ENCODE data around the gene CTSK.
"Not testable (repeated sequence)": the region's sequence is repeated elsewhere in the genome, so short reads cannot be mapped to it uniquely, and the experiment has no call there.

The CTSK gene

DNA sequence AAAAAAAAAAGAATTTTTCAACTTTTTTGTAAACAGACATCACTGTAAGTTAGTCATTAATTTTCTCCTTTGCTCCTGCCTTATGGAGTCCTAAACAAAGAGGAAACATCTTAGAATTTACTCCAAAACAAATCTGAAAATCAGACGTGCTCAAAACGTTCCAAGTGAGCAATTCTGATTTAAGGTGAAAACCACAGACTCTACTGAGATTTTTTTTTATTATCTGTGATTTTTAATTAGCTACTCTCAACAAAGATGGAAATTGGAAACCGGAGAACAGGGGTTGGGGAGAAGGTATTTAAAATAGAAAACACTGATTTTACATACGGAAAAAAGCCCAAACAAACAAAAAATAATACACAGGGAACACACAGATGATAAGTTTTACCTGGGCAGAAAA, 7.8 kb upstream of the CTSK start:
- H3K27ac Mint-ChIP-seq, result no peak overlapping the region
- H3K4me3 Mint-ChIP-seq, result no peak overlapping the region
- H3K4me1 Mint-ChIP-seq (ENCODE audit: low read depth), result no peaks in the 10 kb centered on the region
- no peaks in the 10 kb centered on the region for H3K9me3 Mint-ChIP-seq
- peaks cover 30% of the 10 kb centered on the region for H3K36me3 Mint-ChIP-seq (ENCODE audit: low read depth)
- no peaks in the 10 kb centered on the region for H3K27me3 Mint-ChIP-seq

DNA sequence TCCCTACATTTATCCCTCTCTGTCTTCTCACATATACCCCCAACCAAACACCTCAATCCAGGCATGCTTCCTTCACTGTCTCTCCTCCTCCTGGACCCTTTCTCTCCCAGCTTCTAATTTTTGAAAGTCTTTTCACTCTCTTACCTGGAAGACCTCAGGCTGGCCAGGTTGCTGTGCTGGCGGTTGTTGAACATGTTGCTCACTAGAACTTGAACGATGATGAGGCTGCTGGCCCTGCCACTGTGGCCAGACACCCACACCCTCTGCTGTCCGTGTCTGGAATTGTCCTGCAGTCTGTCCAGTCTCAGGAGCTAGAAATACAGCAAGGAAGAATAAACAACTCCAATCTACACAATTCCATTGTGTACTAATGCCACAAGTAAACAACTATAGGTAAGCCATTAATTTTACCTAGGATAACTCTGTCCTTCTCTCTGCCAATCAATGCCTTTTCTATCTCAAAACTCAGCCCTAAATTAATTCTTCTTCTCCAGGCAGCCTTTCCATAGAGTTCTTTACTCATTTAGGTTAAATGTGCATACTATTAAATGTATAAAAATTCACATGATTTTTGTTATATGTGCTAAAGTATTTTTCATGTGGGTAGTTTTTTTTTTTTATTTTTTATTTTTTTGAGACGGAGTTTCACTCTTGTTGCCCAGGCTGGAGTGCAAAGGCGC, 5.1 kb upstream of the CTSK start:
- H3K27me3 Mint-ChIP-seq, result no peaks in the 10 kb centered on the region
- H3K4me3 Mint-ChIP-seq, result no peak overlapping the region
- no peaks in the 10 kb centered on the region for H3K9me3 Mint-ChIP-seq
- H3K27ac Mint-ChIP-seq, result no peak overlapping the region
- H3K36me3 Mint-ChIP-seq (ENCODE audit: low read depth), result peaks cover 28% of the 10 kb centered on the region
- no peaks in the 10 kb centered on the region for H3K4me1 Mint-ChIP-seq (ENCODE audit: low read depth)

DNA sequence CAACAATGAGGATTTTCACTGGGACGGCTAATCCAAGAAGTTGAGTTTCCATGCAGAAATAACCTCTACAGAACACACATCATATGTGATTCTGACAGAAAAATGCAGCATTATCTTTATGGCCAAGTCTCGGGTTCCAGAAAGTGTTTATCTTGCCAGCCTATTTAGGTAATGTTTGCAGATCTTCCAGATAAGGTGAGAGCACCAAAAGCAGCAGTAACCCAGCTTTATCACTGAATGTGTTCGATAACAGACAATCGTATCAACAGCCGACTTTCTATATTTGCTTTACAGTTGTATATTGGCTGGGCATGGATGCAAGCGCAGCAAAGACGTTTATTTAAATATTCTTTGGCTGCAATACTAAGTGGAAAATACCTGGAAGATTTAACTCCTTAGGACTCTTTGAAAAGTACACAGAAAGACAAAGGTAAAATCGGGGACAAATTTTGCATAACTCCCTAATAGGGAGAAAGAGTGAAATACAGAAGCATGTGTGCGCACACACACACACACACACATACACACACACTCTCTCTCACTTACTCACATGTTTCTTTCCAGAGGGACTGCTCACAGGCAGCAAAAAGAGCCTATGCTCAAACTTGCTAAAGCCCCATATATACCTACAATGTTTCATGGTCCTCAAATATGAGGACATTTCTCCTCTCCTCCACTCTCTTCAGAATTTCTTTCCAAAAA, 3.0 kb upstream of the CTSK start:
- Mint-ChIP-seq H3K27me3 (no peaks in the 10 kb centered on the region), H3K36me3 (ENCODE audit: low read depth) (peaks cover 17% of the 10 kb centered on the region), H3K4me1 (ENCODE audit: low read depth) (peaks cover 11% of the 10 kb centered on the region), H3K27ac (no peak overlapping the region), H3K4me3 (no peak overlapping the region), H3K9me3 (no peaks in the 10 kb centered on the region)

DNA sequence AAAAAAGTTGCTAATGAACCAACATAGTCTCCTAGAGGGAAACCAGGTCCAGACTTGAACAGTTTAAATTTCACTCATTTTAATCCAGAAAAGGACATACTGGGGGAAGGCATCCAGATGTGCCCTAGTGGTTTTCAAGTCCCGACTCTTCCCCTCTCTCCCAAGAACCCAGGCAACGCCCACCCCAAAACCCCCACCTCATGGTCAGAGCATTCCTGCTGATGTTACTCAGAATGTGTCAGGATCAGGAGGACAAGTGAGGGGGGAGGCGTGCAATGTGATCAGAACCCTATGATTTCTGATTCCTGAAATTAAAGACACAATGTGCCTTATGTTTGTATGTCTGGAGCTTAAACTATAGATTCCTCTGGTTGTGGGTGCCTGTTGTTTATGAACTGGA, 1.6 kb upstream of the CTSK start:
- no peak overlapping the region for H3K27ac Mint-ChIP-seq
- H3K36me3 Mint-ChIP-seq (ENCODE audit: low read depth), result peaks cover 12% of the 10 kb centered on the region
- peaks cover 11% of the 10 kb centered on the region for H3K4me1 Mint-ChIP-seq (ENCODE audit: low read depth)
- no peak overlapping the region for H3K4me3 Mint-ChIP-seq
- H3K9me3 Mint-ChIP-seq, result no peaks in the 10 kb centered on the region
- no peaks in the 10 kb centered on the region for H3K27me3 Mint-ChIP-seq

DNA sequence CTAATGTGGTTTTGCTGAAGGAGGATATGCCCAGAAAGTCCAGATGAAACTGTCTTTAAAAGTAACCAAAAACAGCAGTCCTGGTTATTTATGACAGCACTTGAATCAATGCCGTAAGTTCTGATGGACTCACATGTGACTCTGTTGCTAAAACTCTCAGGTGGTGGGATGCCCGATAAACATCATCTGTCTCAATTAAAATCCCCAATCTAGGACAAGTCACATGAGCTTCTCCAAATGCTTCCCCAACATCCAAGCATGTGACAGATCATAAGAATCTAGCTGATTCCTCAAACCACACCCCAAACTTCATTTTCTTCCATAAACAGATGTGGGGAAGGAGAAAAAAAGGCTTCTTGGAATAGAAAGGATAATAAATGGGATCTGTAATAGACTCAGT, 786 bp upstream of the CTSK start:
- peaks cover 11% of the 10 kb centered on the region for H3K4me1 Mint-ChIP-seq (ENCODE audit: low read depth)
- H3K27ac Mint-ChIP-seq, result no peak overlapping the region
- peaks cover 7% of the 10 kb centered on the region for H3K36me3 Mint-ChIP-seq (ENCODE audit: low read depth)
- no peak overlapping the region for H3K4me3 Mint-ChIP-seq
- no peaks in the 10 kb centered on the region for H3K9me3 Mint-ChIP-seq
- H3K27me3 Mint-ChIP-seq, result no peaks in the 10 kb centered on the region

DNA sequence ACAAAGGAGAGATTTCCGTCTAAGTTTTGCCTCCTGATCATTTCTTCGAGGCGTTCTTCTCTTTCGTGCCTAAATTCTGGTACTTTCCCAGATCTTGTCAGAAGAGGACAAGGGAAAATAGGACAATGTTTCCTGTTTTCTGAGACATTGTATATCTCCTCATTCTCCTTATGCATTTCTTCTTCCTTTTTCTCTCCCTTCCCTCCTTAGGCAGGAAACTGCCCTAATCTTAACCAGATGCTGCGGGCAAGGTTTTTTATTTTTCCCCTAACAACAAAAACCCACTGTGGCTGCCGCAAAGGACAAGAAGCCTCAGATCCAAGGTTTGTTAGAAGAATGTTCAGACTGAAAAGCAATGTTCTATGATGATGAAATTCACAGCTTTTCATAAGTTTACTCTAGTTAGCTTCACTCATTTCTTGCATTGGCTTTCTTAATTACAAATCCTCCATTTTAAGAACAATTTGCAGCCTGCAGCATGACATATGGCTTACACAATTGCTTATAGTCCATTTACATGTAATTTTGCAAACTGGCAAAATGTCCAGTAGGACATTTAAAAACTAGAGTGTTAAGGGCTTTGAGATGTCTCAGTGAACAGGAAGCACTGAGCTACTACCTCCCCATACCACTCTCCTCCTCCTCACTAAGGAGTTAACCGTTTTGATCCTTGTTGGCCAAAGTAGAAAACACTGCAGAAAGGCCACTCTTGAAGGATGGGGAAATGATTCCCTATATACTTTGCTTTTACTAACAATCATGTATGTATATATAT, 624 bp downstream of the CTSK start:
- H3K27ac Mint-ChIP-seq, result peak overlapping the region; percentile 29

DNA sequence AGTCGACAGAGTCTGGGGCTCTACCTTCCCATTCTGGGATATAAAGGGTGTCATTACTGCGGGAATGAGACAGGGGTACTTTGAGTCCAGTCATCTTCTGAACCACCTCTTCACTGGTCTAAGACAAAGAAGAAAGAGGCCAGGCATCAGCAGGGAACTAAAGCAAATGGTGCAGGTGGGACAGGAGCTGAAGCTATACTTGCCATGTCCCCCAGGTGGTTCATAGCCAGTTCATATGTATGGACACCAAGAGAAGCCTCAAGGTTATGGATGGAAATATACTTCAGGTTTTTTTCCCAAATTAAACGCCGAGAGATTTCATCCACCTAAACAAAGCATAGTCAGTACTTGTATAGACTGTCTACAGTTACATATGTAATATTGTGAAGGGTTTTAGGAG, 2.2 kb downstream of the CTSK start:
- no peak overlapping the region for H3K27ac Mint-ChIP-seq
- peaks cover 16% of the 10 kb centered on the region for H3K36me3 Mint-ChIP-seq (ENCODE audit: low read depth)
- no peak overlapping the region for H3K4me3 Mint-ChIP-seq
- no peaks in the 10 kb centered on the region for H3K9me3 Mint-ChIP-seq
- H3K4me1 Mint-ChIP-seq (ENCODE audit: low read depth), result peaks cover 11% of the 10 kb centered on the region
- H3K27me3 Mint-ChIP-seq, result no peaks in the 10 kb centered on the region

More for the DNA sequence above, 624 bp downstream of the CTSK start:
- Mint-ChIP-seq H3K4me1 (ENCODE audit: low read depth) (peaks cover 11% of the 10 kb centered on the region), H3K4me3 (peak overlapping the region; percentile 55), H3K27me3 (no peaks in the 10 kb centered on the region), H3K9me3 (no peaks in the 10 kb centered on the region), H3K36me3 (ENCODE audit: low read depth) (peaks cover 16% of the 10 kb centered on the region)

DNA sequence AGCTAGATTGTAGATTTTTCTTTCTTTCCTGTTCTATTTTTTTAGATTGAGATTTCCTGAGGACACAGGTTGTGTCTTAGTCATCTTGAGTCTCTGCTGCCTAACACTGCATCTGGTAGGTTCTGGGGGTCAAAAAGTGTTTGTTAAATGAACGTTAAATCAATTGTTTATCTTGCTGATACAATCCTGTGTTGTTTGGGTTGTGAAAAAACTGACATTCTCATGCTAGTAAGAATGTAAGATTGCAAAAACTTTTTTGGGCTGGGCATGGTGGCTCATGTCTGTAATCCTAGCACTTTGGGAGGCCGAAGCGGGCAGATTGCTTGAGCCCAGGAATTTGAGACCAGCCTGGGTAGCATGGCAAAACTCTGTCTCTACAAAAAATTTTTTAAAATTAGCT, 3.4 kb downstream of the CTSK start:
- H3K4me1 Mint-ChIP-seq (ENCODE audit: low read depth), result peaks cover 11% of the 10 kb centered on the region
- no peaks in the 10 kb centered on the region for H3K27me3 Mint-ChIP-seq
- no peak overlapping the region for H3K4me3 Mint-ChIP-seq
- no peaks in the 10 kb centered on the region for H3K9me3 Mint-ChIP-seq
- peaks cover 13% of the 10 kb centered on the region for H3K36me3 Mint-ChIP-seq (ENCODE audit: low read depth)
- H3K27ac Mint-ChIP-seq, result no peak overlapping the region

DNA sequence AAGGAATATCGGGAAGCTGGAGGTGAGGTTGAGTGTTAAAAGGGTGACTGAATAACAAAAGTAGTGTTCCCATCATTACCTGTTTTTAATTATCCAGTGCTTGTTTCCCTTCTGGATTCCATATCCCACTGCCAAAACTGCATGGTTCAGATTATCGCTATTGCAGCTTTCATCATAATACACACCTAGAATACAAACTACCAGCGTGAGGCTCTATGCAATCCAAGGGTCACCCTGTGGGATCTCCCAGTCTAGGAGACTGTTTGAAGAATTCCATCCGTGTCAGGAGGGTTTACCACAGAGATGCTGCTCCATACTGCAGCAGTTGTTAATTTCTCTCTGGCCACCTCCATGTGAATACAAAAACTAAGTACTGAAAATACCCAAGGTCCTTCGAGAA, 9.0 kb downstream of the CTSK start:
- H3K36me3 Mint-ChIP-seq (ENCODE audit: low read depth), result peaks cover 23% of the 10 kb centered on the region
- no peak overlapping the region for H3K4me3 Mint-ChIP-seq
- no peaks in the 10 kb centered on the region for H3K9me3 Mint-ChIP-seq
- no peaks in the 10 kb centered on the region for H3K27me3 Mint-ChIP-seq
- no peaks in the 10 kb centered on the region for H3K4me1 Mint-ChIP-seq (ENCODE audit: low read depth)
- H3K27ac Mint-ChIP-seq, result no peak overlapping the region

DNA sequence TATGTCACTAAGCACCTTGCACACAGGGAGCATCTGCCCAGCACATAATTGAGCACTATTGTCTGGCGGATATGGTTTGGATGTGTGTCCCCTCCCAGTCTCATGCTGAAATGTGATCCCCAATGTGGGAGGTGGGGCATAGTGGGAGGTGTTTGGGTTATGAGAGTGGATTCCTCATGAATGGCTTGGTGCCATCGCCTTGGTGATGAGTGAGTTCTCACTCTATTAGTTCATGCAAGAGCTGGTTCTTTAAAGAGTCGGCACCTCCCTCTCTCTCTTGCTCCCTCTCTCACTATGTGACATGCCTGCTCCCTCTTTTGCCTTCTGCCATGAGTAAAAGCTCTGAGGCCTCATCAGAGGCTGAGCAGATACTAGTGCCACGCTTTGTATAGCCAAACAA, 9.5 kb downstream of the CTSK start:
- Mint-ChIP-seq H3K36me3 (ENCODE audit: low read depth) (peaks cover 23% of the 10 kb centered on the region), H3K27me3 (no peaks in the 10 kb centered on the region), H3K27ac (no peak overlapping the region), H3K9me3 (no peaks in the 10 kb centered on the region), H3K4me3 (no peak overlapping the region), H3K4me1 (ENCODE audit: low read depth) (no peaks in the 10 kb centered on the region)

DNA sequence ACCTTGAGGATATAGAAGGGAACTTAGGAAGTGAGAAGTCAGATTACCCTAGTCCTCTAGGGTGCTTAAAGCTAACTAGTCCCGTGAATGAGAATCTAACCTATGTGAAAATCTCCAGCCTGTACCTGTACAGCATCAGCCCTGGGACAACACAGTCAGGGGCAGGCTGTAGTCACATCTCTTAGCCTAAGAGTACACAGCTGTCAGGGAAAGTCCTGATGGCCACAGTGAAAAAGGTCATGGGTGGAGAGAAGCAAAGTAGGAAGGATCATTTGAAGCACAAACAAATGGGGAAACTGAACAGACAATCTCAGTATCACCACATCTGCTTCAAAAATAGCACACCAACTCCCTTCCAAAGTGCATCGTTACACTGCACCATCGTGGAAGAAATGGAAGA, 11.7 kb downstream of the CTSK start:
- Mint-ChIP-seq H3K36me3 (ENCODE audit: low read depth) (peaks cover 13% of the 10 kb centered on the region), H3K27me3 (no peaks in the 10 kb centered on the region), H3K4me1 (ENCODE audit: low read depth) (no peaks in the 10 kb centered on the region), H3K27ac (no peak overlapping the region), H3K9me3 (no peaks in the 10 kb centered on the region), H3K4me3 (no peak overlapping the region)

DNA sequence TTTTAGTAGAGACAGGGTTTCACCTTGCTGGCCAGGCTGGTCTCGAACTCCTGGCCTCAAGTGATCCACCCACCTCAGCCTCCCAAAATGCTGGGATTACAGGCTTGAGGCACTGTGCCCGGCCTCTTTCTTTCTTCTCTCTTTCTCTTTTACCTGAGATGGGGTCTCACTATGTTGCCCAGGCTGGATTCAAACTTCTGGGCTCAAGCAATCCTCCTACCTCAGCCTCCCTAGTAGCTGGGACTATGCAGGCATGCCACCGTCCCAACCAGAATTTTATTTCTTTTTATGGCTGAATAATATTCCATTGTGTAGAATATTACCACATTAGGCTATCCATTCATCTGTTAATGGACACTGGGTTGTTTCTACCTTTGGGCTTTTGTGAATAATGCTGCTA, 14.3 kb downstream of the CTSK start:
- H3K27me3 Mint-ChIP-seq; H3K4me3 Mint-ChIP-seq; H3K4me1 Mint-ChIP-seq (ENCODE audit: low read depth); H3K36me3 Mint-ChIP-seq (ENCODE audit: low read depth); H3K27ac Mint-ChIP-seq; H3K9me3 Mint-ChIP-seq: not testable (repeated sequence)

DNA sequence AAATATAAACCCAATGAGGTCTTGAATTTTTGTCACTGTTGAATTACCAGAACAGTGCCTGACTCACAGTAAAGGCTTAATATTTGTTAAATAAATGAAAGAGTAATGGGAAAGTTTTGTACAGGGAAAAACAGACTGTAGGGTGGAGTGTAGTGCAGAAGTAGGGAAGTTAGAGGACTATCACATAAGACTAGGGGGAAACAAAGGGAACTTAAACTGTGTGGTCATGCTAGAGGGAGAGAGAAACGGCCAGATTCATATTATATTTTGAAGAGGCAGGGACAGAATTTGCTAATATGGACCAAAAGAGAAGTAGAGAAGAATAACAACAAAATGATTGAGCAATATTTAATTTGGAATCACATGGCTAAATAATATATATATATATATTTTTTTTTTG, 14.8 kb downstream of the CTSK start:
- peaks cover 4% of the 10 kb centered on the region for H3K36me3 Mint-ChIP-seq (ENCODE audit: low read depth)
- H3K9me3 Mint-ChIP-seq, result no peaks in the 10 kb centered on the region
- no peak overlapping the region for H3K4me3 Mint-ChIP-seq
- H3K4me1 Mint-ChIP-seq (ENCODE audit: low read depth), result no peaks in the 10 kb centered on the region
- H3K27me3 Mint-ChIP-seq, result no peaks in the 10 kb centered on the region
- H3K27ac Mint-ChIP-seq, result no peak overlapping the region

DNA sequence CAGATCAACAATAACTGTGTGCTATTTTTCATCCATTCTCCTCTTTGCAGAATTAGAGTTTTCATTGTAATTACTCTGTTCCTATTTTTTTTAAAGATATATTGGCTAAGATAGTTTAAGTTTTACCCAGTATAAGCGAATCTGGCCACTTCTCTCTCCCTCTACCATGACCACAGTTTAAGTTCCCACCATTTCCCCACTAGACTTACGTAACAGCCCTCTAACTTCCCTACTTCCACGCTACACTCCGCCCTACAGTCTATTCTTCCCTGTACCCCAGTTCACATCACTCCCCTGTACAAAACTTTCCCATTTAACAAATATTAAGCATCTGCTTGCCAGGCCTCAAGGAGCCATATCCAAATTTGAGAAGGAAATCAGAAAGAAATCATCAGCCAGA, 16.5 kb downstream of the CTSK start:
- H3K36me3 Mint-ChIP-seq (ENCODE audit: low read depth), result no peaks in the 10 kb centered on the region
- H3K27me3 Mint-ChIP-seq, result peaks cover 3% of the 10 kb centered on the region
- H3K4me1 Mint-ChIP-seq (ENCODE audit: low read depth), result no peaks in the 10 kb centered on the region
- no peak overlapping the region for H3K4me3 Mint-ChIP-seq
- H3K27ac Mint-ChIP-seq, result no peak overlapping the region
- no peaks in the 10 kb centered on the region for H3K9me3 Mint-ChIP-seq

DNA sequence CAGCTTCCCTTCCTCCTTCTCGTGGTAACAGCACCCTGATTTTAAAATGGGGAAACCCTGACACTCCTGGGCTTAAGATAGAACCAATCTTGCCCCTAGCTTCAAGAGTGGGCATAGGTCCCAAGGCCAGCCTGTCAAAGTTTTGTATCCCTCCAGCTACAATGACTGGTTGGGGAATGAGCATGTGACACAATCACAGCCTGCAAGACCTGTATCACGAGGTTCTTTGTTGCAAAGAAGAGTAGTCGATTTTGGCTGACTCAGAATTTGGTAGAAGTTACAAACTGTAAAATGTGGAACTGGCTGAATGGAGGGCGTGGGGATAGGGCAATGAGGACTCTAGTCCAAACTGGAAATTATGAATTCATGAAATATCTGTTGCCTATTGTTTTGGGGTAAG, 18.7 kb downstream of the CTSK start:
- Mint-ChIP-seq H3K27ac (no peak overlapping the region), H3K27me3 (peaks cover 3% of the 10 kb centered on the region), H3K9me3 (no peaks in the 10 kb centered on the region), H3K36me3 (ENCODE audit: low read depth) (no peaks in the 10 kb centered on the region), H3K4me3 (no peak overlapping the region), H3K4me1 (ENCODE audit: low read depth) (no peaks in the 10 kb centered on the region)

All from stimulated activated naive CD8-positive, alpha-beta T cell treated with anti-CD3 and anti-CD28 coated beads, Interleukin-15, Interleukin-2, amounts not matched to agents 100 ng/mL and 50 ng/mL, for 24 hours (primary cell).